Neural cell (in vitro differentiated cells): ENCODE results near the gene POLE.

Source experiments
- CTCF ChIP-seq: fragments of 450-650 bp; IDR thresholded peaks from 2 replicates; pipeline ENCODE4 v1.5.1; 2014; ENCODE audit warnings: antibody characterized with exemption, mild to moderate bottlenecking, moderate library complexity; ENCODE audit not compliant: poor library complexity, severe bottlenecking
- EP300 ChIP-seq: fragments of 450-650 bp; conservative IDR thresholded peaks from 2 replicates; pipeline ENCODE4 v1.6.1; 2014; ENCODE audit warnings: antibody characterized with exemption, mild to moderate bottlenecking, moderate library complexity; ENCODE audit not compliant: poor library complexity, severe bottlenecking
- EZH2 ChIP-seq: fragments of 200-600, 300-800 bp; shearing (Covaris generic), sonication (generic); IDR thresholded peaks from 2 replicates; pipeline ENCODE4 v1.6.1; 2014; ENCODE audit warnings: antibody characterized with exemption, low read length, borderline replicate concordance, mild to moderate bottlenecking; ENCODE audit not compliant: insufficient read depth, poor library complexity, severe bottlenecking
- REST ChIP-seq: IDR thresholded peaks from 2 replicates; pipeline ENCODE4 v1.6.1; 2012; ENCODE audit warnings: borderline replicate concordance
- TAF1 ChIP-seq: IDR thresholded peaks from 2 replicates; pipeline ENCODE4 v1.6.1; 2012; ENCODE audit warnings: low read depth

GRCh38 chr12:132698341-132698740 is 11.2 kb upstream of the POLE start:
- TF ChIP-seq EZH2 (no peak), CTCF (no peak), TAF1 (no peak), REST (no peak), EP300 (no peak)
